Globus pallidus (tissue), 1 donor: ENCODE measurements around the gene DUSP9.

ENCODE experiments used
- DNase-seq: peaks from one replicate; pipeline ENCODE4 v3.0.0-alpha.2; 2015; ENCODE audit warnings: low spot score

Gene DUSP9

DNA sequence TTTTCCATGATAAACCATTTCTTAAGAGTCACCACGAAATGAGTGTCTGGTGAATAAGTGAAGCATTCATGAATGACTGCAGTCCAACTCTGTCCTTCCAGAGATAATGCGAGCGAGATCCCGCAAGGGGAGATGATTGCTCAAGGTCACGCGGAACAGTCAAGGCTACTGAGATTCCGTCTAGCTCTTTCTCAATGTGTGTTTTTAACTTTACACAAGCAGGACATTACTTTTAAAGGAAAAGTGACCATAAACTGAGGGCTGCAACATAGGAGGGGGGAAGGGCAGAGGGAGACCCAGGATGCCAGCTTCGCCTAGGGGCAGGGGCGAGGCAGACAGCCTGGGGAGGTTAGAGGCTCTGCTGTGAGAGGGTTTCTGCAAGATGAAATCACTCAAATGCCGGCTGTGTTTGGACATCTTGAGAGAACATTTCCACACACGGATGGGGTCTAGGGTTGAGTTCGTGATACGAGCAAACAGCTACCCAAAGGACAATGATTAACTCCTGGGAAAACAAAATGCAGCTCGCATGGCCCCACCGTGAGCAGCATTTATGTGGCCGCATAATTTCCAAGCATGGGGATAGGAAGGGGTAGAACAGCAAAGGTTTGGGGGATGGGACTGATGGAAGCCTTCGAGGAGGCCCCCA is 24.2 kb upstream of the DUSP9 start:
- no peak for DNase-seq

DNA sequence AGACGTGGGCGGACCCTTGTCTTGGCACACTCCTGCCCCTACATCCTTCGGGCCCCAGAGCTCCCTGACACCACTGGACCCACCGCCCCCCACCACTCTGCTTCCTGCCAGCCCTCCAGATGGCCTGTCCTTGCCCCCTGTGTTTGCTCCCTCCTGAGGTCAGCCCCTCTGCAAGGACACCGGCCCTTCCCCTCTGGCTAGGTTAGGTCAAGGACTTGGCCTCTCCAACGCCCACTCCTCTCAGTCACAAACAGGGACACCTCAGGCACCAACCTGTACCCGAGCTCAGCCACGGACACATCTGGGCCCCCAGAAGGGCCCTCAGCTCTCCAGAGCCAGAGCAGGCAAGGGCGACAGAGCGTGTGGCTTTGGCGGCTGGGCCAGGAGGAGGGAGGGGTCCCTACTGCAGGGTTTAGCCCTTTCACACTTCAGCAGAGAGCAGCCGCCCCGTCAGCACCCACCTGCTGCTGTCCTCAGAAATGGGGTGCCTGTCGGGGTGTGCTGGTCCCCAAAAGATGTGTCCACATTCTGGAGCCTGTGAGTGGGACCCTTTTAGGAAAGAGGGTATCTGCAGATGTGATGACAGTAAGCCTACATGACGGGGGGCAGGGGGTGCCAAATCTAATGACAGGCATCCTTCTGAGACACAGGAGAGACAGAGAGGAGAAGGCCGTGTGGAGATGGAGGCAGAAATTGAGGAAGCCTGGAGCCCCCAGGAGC is 23.5 kb upstream of the DUSP9 start:
- no peak for DNase-seq

DNA sequence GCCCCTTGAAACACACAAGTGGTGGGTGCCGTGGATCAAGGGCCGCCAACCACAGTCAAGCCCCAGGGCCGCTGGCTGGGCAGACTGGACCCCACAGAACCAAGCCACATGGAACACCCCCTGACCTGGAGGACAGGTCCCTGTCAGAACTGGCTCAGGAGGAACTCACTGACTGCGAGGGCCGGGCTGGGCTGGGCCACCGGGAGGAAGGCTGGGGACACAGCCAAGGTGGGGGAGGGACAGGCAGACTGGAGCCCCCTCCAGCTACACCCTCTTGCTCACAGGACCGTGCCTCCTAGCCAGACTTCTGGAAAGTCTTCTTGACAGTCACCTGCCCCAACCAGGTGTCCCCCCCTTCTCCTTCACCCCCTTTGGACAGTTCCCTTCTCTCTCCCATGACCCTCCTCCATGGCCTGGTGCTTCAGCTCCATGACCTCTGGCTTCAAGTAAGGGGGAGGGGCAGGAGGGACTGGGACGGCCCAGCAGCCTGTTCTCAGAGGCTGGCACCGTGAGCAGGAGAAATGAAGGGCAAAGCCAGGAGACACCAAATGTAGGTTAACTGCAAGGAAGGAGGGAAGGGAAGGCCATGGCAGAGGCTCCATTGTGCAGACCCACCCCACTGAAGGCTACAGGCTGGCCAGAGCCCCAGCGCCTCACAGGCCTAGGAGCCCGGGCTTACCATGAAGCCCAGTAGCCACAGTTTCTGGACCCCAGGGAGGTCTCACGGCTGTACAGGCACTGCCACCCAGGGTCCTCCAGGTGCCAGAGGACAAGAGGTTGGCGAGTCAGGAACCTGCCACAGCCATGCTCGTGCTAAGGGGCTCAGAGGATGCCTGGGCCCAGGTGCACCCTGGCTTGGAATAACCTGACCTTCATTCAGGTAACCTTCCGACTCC is 22.6 kb upstream of the DUSP9 start:
- no peak for DNase-seq

DNA sequence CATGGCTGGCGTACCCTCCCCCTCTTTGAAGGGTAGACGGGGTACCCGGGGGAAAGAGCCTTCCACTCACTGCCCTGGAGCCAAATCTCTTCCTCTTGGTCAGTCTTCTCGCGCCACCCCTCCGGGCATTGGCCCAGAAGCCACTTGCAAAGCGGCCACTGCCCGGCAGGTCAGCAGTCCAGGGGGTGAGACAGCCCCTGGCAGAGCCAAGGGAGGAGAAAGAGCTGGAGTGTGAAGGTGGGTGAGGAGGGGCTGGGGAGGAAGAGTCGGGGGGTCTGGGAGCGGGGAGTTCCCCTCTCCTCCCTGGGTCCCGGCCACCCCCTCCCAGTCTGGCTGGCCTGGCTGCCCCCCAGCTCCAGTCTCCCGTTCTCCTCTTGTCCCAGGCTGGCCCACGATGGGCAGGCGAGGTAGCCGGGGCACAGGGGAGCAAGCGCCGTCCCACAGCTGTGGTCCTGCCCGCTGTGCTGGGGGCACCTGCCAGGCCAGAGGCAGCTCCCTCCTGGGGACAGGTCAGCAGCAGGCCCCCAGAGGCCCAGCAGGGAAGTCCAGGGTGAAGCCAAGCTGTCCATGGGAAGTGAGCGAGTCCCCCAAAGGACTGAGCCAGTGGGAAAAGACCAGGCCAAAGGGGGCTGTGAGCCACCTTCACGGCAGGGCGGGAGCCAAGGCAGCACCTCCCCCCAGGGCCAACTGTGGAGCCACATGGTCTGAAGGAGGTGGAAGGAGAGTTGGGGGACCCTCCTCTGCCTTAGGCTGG is 21.6 kb upstream of the DUSP9 start:
- DNase-seq: no peak

DNA sequence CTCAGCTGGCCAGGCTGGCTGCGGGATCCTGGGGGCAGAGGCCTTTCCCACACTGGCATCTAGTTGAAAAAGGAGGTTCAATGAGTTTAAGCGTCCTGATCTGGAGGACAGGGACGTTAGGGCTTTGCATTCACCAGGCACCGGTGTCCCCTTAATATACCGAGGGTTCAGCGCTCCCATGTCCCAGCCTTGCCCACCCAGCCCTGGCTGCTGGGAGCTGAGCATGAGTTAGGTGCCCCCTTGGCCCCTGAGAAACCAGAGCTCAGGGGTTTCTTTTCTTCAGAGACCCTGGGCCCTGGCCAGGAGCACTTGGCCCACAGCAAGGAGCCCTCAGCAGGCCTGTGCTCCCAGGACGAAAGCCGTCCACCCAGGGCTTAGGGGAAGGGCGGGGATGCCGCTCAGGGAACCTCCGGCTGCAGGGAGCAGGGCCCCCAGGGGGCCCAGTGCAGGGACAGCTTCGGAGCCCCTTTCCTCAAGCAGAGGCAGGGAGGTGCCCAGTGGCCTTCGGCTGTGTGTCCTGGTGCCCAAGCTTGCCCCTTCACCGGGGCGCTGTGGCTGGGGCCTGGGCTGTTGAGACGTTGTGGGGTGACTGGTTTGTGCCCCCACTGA is 20.9 kb upstream of the DUSP9 start:
- no peak for DNase-seq

DNA sequence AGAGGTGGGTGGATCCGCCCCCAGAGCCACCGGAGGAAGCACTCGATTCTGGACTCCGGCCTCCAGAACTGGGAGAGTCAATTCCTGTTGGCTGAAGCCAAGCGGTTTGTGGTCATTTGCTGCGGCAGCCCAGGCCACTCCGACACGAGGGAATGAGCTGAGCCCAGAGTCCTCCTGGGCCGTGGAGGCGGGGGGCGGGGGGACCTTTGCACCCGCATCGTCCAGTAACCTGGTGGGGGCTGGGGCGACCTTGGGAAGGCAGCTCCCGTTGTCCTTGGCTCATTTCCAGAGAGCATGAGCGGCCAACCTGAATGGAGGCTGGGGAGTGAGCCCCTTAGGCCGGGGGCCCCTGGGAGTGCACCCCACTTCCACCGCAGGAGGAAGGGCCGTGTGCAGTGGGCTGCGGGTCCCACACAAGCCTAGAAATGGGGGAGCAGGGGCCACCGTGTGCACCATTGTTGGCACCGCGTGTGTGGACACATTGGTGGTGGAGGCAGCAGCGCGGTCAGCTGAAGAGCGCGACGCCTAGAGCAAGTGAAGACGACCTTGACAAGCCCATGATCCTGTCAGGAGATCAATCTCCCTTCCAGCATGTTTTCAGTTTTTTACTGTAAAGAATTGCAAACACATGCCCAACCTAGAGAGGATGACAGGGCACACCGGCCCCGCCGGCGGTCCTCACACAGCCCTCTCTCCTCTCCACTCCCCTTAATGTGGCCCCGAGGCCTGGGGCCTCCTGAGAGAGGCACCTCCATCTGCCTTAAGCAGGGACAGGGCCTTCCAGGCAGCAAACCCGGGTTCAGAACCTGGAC is 19.9 kb upstream of the DUSP9 start:
- no peak for DNase-seq

DNA sequence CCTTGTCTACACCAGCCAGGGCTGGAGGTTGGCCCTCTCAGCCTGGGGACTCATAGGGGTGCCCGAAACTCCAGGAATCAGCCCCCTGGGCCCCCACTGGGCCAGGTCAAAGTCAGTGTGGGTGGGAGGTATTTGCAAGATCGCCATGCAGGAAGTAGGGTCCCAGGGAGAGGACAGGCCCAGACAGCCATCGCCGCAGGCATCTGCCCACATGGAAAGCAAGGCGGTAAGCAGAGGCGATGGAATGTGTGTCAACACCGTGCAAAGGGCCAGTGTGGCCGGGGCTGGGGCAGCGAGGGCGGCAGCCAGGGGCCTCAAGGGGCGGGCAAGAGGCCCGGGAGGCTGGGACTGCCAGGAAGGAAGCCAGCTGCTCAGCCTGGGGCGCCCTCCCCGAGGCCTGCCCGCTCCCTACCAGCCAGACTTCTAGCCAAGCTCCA is 19.3 kb upstream of the DUSP9 start:
- no peak for DNase-seq

DNA sequence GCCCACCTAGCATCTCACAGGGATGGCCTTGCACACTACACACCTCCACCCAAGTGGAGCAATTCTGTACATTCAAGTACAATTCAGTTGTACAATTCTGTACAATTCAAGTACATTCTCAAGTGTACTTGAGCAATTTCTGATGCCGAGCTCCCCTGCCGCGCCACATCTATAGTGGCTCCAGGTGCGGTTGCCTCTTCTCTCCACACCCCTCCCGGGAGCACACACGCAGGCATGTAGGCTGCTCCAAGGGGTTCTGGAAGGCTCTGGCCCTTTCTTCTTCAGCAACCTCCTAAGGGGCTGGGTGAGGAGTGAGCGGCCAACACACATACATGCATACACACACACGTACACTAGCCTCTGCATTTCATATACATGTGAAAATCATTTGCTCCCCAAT is 18.9 kb upstream of the DUSP9 start:
- DNase-seq: no peak

DNA sequence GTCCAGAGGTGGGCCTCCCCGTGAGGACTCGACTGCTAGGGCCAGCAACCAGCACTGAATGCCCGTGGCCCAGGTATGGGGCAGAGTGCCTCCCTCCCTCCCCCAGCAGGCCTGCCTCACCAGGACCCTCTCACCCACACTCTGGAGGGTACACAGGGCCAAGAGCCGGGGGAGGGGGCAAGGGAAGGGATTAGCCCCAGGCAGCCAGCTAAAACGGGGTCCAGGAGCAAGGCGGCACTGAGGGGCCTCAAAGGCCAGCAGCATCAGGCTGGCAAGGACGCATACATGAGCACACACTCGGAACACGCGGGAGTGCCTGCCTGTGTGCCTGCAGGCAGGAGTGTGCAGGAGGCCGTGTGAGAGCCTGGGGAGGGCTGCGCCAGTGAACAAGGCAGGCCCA is 18.3 kb upstream of the DUSP9 start:
- no peak for DNase-seq

DNA sequence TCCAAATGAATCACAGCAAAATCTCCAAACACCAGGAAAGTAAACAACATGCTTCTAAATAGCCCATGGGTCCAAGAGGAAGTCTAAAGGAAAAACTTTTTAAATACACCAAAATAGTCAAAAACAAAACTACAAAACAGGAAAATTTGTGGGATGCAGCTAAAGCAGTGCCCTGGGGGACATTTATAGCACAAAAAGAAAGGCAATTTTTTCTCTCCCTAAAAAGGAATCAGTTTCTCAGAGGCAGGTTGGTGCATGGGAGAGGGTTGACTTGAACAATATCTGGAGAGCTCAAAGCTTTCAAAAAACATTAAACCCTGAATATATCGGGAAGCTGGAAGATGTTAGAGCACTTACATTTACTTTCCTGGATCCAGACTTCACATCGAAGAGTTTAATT is 15.7 kb upstream of the DUSP9 start:
- no peak for DNase-seq

DNA sequence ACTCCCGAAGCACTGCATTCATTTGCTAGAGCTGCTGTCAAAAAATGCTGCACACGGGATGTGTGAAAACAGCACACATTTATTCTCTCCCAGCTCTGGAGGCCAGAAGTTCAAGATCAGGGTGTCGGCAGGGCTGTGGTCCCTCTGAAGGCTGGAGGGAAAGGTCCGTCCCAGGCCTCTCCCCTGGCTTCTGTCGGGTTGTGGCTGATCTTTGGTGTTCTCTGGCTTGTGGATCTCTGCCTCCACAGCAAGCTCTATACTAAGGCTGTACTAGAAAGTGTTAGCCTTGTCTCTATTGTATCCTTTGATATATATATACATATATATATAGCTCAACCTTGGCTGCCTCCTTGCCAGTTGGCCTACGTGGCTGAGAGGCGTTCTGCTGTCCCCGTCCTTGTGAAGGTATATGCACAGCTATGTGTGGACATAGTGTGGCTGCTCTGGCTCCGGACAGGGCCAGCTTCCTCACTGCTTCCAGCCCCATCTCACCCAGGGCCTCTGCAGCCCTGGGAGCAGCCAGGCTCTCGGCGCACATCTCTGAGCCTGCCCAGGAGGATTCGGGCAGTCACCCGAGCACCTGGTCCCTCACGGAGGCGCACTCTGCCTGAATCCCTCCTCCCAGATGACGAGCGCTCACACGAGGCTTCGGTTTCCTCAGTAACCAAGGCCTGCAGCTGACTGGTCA is 15.0 kb upstream of the DUSP9 start:
- DNase-seq: no peak

DNA sequence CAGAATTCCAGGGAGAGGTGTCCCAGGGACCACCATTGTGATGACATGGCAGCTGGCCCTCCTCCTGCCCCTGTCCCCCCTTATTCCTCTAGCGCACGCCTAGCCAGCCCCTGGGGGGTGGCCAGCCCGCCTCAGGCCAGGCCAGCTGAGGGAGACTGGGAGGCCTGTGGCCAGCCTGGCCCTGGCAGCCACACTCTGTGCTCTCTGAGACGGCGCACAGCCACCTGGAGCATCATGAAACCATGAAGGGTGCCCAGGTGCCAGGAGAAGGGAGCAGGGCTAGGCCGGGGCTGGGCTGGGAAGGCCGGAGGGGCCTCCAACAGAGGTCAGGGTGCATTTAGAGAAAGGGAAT is 14.4 kb upstream of the DUSP9 start:
- no peak for DNase-seq

DNA sequence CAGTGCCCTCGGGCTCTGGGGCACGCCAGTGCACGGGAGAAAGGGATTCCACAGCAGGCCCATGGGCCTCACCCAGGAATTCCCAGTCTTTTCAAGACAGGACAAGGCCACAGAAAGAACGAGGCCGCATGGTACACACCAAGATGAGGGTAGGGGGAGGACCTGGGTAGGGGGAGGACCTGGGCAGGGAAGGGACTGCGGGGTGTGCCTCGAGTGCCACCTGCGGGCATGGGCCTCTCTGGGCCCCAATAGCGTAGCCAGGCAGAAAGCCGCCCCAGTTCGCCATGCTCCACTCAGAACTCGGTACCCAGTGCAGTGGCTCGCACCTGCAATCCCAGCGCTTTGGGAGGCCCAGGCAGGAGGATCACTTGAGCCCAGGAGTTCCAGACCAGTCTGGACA is 14.0 kb upstream of the DUSP9 start:
- no peak for DNase-seq

DNA sequence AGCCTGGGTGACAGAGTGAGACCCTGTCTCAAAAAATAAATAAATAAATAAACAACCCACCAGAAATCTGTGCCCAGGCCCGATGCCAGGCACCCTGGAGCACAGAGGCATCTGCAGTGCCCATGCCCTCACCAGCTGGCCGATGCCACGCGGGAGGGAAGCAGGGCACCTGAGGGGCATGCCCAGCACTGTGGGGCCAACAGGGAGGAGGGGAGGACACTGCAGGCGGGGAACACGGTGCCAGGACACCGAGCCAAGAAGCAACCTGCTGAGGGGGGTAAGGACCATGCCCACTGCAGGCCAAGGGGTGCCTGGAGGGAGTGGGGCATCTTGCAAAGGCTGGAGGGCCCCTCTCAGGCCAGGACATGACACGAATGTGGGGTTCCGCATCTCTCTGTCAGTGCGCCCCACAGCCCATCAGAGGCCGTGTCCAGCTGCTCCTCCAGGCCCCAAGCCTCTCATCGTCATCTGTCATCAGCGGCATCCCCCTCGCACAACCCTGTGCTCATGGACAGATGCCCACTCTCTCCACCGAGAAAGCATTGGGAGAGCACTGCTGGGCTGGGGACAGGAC is 13.3 kb upstream of the DUSP9 start:
- no peak for DNase-seq

DNA sequence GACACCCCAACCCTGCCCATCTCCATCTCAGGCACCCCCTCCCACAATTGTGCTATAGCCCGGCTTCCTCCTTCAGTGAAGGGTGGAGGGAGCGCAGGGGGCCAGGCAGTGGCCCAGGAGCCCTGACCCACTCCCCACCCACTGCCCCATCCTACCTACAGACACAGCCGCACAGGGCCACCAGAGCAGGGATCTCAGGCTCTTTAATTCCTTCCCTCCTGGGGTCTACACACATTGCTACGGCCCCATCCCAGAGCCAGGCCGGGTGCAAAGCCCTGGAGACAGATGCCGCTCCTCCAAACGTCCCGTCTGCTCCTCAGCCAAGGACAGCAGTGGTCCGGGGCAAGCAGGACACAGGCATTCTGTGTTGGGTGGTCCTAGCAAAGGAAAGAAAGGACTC is 12.8 kb upstream of the DUSP9 start:
- no peak for DNase-seq

DNA sequence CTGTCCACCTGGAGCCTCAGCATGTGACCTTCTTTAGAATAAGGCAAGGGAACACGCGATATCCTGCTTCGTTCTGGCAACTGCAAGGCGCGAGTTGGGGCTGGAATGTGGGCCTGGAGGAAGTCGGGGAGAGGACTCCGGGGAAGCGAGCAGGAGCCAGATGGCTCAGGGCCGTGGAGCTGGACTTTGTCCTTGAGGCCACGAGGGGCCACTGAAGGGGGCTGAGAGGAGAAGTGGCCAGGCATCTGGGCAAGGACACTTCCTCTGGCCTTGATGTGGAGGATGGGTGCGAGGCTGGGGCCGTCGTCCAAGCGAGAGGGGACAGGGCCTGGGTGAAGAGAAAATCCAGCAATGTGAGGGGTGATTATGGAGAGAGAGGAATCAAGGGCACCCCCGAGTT is 12.2 kb upstream of the DUSP9 start:
- no peak for DNase-seq

DNA sequence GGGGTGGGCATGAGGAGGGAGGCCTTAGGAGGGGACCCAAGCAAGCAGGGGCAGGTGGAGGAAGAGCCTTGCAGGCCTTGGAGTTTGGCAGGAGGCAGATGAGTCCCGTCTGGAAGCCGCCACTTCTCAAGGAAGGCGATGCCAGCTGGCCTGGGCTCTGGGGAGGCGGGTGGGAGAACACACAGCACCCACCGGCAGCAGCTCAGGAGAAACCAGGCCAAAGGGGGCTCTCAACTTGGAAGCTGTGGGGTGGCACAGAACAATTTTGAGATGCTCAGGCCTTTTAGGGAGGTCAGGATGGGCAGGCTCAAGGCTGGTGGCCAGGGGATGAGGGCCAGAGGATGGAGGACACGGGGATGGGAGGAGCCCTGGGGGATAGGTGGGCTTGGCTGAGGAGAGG is 11.6 kb upstream of the DUSP9 start:
- DNase-seq: no peak

DNA sequence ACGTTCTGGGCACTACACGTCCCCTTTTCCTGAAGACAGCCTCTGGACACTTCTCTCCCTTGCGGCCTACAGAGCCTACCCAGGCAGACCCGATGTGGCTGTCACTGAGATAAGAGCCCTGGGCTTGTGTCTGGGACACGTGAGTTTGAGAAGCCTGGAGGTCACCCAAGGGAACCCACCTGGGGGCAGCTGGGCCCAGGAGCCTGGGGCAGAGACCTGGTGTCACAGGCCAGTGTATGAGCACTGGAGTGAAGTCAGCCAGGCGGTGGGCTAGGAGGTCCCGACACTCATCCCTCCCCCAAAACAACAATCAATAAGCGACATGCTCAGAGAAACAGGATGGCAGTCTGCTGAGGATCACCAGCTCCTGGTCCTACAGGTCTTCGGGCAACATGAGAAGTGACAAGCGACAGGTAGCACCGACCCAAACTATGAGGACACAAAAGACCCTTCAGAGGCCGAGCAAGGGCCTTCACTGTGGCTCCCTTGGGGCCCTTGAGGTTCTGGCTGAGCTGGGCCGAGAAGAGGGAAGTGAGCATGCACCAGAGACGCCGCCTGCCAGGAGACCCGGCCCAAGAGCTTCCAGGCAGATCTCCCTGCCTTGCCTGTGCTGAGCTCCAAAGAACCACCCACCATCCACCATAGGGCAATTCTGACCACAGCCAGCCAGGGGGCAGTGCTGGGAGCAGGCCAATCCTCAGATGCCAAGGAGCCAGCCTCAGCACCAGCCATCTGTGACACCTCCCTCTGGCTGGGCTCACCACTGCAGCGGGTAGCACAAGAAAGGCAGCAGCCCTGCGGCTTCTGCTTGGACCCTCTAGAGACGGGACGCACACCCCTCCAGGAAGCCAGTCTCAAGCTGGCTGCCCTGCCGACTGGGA is 11.0 kb upstream of the DUSP9 start:
- DNase-seq: no peak

DNA sequence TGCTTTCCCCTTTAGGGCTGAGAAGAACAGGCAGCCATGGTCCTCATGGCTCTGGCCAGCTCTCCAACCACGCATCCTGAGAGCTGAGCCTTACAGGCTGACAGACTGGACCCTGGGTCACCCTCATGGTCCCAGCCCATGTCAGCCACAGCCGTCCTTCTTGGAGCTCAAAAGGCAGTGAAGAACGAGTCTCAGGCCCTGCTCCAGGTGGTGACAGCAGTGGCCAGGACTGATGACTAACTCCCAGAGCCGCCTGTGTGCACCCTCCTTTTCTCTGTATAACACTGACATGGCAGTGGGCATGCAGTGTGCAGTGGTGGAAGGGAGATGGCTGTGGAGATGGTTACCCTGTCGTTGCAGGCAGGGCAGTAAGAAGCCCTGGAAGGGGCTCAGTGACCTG is 10.3 kb upstream of the DUSP9 start:
- DNase-seq: no peak
